AG08396 (cell line): ENCODE data around the gene BIRC5.

Experiments
- DNase-seq: peaks from one replicate; pipeline ENCODE4 v3.0.0; 2012; ENCODE audit warnings: low spot score, mixed read lengths

Gene BIRC5

GRCh38 chr17:78256707-78257591 is 42.9 kb downstream of the BIRC5 start:
- DNase-seq: no peak

DNA sequence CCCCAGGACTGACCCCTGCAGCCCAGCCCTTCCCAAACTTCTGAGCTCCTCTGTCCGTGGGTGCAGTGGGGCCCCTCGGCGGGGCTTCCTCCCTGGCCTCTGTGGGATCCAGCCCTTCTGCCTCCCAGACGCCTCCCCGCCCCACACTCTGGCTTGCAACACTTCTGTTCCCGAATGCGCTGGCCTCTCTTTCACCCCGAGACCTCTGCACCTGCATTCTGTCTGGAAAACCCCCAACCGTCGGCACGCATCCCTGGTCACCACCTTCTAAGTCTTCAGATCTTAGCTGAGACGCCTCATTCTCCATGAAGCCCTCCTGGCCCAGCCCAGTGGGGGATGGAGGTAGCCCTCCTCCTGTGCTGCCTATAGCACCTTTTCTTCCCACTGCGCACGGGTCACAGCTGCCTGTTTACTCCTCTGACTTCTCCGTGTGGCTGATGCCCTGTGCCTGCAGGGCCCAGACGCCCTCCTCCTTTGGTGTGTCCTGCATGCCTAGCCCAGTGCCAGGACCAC is 43.8 kb downstream of the BIRC5 start:
- no peak for DNase-seq

GRCh38 chr17:78258323-78259191 is 44.5 kb downstream of the BIRC5 start:
- no peak for DNase-seq

GRCh38 chr17:78259192-78259554 is 45.1 kb downstream of the BIRC5 start:
- no peak for DNase-seq

- DNase-seq: no peak
These were observed 49.1 kb downstream of the BIRC5 start for GRCh38 chr17:78263063-78263735.

DNA sequence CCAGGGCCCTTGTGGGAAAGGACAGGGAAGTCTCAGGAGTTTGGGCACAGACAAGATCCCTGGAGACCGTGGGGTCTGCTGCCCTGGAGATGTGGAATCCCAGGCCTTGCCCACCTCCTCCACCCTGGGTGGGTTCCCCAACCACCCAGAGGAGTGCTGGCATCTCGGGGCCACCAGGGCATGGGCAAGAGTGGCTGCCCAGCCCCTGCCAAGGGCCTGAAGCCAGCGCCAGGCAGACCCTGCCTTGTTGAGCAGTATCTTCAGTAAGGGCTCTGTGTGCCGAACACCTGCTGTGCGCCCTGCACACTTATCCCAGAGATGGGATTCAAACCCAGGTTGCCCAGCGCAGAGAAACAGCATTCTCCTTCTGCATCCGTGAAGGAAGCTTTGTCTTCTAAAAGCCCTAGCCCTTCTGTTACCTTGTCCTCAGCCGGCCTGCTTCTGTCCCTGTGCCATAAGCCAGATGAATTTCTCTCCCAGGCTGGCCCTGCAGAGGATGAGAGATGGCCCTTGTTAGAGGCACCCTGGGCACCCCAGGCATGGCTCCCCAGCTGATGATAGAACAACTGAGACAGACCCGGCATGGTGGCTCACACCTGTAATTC is 49.8 kb downstream of the BIRC5 start:
- DNase-seq: no peak

- DNase-seq: no peak
These were observed 50.5 kb downstream of the BIRC5 start for GRCh38 chr17:78264590-78264989.

GRCh38 chr17:78265121-78265520 is 51.1 kb downstream of the BIRC5 start:
- no peak for DNase-seq

- DNase-seq: no peak
These were observed 52.2 kb downstream of the BIRC5 start for GRCh38 chr17:78266231-78266631.

GRCh38 chr17:78266771-78267170 is 52.7 kb downstream of the BIRC5 start:
- DNase-seq: no peak

DNA sequence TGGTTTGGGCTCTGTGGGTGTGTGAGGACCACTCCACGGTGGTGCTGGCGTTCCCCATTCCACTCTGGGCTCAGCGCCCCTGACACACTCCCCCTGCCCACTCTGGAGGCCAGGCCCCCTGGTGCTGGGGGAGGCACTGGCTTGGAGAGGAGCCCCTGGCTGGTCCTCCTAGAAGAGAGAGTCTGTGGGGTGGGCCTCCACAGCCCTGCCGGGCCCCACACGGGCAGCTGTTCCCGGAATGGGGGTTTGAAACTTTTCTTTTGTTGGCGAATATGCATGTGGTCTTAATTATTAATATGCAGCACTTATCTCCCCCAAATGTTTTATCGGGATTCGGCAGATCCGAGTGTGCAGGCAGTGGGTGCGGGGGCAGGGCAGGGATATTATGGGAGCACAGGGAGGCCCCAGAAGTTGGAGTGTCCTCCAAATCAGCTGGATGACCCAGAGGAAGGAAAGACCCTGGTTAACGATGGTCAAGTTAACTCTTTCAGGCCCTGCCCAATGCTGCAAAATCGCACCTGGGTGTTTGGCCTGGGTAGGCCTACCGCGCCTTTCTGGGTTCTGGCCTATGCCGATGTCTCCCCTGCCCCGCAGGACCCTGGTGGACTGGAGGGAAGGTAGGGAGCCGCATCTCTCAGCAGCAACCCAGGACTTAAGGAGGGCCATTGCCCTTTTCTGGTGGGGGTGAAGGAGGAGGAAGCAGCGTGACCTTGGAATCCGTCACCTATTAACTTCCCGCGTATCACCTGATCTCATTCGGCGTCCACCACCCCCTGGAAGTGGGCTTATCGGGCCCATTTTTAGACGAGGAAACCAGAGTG is 53.4 kb downstream of the BIRC5 start:
- DNase-seq: no peak

DNA sequence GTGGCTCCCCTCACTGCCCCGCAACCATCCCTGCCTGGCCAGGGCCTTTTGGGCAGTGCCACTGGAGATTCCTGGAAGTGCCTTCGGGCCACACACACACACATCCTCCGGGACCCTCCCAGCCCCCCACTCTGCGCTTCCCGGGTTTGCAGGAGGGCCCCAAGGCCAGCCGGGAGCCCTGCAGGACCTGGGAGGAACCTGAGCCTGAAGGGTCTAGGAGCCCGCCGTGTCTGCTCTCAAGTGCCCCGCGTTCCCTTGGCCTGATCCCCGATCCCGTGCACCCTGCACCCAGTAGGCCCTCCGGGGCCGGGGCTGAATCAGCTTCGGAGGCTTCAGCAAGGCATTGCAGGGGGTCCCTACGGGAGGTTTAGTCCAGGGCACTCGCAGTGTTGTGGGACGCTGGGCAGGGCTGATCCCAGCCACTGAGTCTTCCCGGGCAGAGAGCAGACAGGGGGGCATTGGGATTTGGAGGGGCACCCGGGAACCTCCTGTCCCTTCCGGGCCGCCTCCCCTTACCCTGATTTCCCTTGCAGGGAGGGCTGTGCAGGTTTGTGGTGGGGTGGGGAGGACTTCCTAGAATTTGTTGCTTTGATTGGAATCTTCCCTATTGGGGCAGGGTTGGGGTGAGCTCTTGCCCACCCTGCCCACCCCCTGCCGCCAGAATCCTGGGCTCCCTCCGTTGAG is 54.3 kb downstream of the BIRC5 start:
- DNase-seq: no peak

DNA sequence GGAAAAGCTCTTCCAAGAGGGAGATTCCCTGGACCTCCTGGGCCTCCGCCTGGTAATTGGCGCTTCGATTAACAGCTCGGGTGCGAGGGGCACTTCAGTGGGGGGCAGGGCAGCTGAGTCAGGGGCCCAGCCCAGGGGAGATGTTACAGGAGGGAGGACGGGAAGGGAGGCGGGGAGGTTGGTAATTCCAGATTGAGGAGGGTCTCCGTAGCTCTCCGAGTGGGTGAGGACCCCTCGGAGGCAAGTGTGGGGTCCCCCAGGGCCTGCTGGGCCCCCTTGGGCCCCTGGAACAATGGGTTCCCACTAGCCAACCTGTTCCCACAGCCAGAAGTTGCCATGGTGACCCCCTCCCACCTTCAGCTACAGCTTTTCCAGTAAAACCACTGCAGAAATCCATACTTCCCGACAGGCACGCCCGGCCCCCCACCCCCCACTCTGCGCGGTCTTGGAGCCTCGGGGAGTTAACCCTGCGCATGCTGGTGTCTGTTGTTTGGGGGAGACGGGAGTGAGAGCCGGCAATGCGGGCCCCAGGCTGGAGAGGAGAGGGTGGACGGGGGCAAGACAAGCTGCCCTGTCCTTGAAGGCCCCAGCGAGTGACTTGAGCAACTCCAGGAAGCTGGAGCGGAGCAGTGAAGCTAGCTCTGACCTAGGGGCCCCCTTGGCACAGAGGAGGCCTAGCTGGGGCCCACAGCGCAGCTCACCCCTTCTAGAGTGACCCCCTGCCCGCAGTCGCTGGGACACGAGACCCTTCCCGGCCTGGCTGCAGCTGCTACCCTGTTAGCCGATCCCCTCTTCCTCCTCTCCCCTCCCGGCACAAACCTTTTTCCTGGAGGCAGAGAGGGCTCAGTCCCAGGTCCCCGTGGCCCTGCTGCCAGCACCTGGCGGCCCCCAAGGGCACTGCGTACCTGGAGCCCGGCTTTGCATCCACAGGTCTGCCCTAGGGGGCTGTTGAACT is 55.2 kb downstream of the BIRC5 start:
- no peak for DNase-seq

DNA sequence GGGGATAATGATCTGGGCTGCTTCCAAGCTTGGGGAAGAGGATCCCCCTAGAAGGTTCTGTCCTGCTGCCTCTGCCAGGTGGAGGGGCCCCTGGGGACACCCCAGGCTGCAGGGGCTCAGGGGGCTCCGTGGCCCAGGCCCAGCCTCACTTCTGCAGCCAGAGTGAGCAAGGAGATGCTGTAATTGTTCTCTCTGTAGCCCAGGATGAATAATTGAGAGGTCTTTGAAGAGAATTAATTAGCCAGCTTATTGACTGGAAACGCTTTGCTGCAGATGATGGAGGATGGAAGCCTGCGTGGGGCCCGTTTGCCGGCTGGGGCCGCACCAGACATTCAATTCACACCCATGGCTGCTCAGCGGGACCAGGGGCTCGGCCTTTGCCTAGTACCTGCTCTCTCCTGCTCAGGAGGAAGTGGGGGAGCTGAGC is 55.9 kb downstream of the BIRC5 start:
- no peak for DNase-seq

- no peak for DNase-seq
These were observed 57.5 kb downstream of the BIRC5 start for GRCh38 chr17:78271419-78272170.

- DNase-seq: peak; percentile 49
These were observed 58.3 kb downstream of the BIRC5 start for GRCh38 chr17:78272181-78272913.

DNA sequence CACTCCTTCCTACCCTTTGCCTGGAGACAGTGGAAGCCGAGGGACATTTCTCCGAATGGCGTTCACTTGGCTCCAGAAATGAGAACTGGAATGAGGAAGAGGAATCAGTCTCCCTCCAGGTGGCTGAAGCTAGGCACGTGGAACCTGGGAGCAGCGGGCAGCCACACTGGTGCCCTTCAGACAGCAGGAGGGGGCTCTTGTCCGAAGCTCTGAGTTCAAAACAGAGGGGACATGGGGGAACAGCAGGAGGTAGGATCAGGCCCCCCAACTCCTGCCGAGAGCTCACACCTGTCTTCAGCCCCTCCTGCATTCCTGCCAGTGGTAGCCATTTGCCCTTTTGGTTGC is 58.8 kb downstream of the BIRC5 start:
- no peak for DNase-seq

DNA sequence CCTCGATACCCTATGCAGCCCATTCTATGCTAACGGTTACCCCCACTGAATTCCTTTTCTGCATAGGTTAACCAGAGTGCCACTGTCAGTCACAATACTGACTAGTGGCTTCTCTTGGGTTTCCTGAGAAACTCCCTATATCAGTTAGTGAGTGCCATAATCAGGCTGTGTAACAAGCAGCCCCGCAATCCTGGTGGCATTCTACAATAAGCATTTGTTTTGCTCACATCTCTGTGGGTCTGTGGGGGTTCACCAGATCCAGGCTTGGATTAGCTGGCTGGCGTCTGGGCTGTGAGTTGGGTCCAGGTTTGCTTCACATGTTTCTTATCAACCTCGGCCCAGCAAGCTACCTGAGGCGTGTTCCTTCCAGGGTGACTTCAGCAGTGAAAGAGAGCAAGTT is 59.8 kb downstream of the BIRC5 start:
- no peak for DNase-seq
